Measurements from ENCODE around the gene ITIH6. TPM values are rescaled to one million over a fixed set of nuclear protein-coding genes. Genes with fewer than 3 reads are reported as not detected.
"Not testable (repeated sequence)": the region's sequence is repeated elsewhere in the genome, so short reads cannot be mapped to it uniquely, and the experiment has no call there.

Gene ITIH6
- total RNA-seq, 1 experiment from 2014 or later: 0.29 TPM

DNA sequence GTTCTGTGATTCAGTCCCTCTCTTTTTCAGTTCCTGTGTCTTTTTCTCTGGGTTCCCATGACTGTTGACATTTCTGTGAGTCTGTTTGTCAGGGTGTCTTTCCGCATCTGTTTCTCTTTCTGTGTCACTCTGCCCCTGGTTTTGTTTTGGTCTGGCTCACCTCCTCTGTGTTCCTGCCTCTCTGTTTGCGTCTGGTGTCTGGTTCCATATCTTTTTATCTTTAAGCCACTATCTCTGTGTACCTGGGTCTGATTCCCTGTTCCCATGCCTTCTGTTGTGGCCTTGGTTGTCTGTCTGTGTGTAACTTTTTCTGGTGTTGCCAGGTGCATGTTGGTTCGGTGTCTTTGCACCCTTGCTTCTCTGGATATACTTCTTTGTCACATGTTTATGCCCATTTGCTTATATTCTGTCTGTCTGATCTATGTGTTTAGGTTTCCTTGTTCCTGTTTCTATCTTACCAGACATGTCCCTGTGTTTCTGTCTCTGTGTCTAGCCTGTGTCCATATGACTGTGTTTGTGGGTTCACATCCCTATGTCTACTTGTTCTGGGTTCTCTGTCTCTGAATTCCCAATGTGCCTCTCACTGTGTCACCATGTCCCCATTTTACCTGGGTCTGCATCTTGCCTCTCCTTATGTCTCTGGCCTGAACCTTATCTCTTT is 50.2 kb downstream of the ITIH6 start:
- Mint-ChIP-seq H3K4me1 (ENCODE audit: low read depth, unreplicated experiment) (no peaks in the 10 kb centered on the region), H3K4me3 (ENCODE audit: unreplicated experiment) (no peak overlapping the region), H3K27ac (ENCODE audit: unreplicated experiment) (no peak overlapping the region), H3K27me3 (ENCODE audit: insufficient read depth, unreplicated experiment) (no peaks in the 10 kb centered on the region), H3K36me3 (ENCODE audit: insufficient read depth, unreplicated experiment) (no peaks in the 10 kb centered on the region), H3K9me3 (ENCODE audit: unreplicated experiment) (peaks cover 7% of the 10 kb centered on the region)
- H3K4me3 ChIP-seq (ENCODE audit: low read depth, low read length): no peak overlapping the region
- H3K4me1 ChIP-seq: no peaks in the 10 kb centered on the region
- POLR2A ChIA-PET: no interaction called here
- no peak for DNase-seq
- CTCF ChIA-PET: no interaction called here
- no peaks in the 10 kb centered on the region for H3K9me3 ChIP-seq
- H3K27me3 ChIP-seq (replicated peaks; ENCODE audit: control insufficient read depth, insufficient read depth, low read length): no peaks in the 10 kb centered on the region
- intact Hi-C loops (cut with micrococcal nuclease; ENCODE audit: unreplicated experiment): no loop called here
- TF ChIP-seq, protein P1, sequence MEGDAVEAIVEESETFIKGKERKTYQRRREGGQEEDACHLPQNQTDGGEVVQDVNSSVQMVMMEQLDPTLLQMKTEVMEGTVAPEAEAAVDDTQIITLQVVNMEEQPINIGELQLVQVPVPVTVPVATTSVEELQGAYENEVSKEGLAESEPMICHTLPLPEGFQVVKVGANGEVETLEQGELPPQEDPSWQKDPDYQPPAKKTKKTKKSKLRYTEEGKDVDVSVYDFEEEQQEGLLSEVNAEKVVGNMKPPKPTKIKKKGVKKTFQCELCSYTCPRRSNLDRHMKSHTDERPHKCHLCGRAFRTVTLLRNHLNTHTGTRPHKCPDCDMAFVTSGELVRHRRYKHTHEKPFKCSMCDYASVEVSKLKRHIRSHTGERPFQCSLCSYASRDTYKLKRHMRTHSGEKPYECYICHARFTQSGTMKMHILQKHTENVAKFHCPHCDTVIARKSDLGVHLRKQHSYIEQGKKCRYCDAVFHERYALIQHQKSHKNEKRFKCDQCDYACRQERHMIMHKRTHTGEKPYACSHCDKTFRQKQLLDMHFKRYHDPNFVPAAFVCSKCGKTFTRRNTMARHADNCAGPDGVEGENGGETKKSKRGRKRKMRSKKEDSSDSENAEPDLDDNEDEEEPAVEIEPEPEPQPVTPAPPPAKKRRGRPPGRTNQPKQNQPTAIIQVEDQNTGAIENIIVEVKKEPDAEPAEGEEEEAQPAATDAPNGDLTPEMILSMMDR (IDR thresholded peaks at IDR 0.05; ENCODE audit: insufficient read depth in 1 of 2, low read depth in 1 of 2, low read length in 1 of 2, severe bottlenecking in 1 of 2, unreplicated experiment in 1 of 2): no peak
- H3K36me3 ChIP-seq (ENCODE audit: control insufficient read depth, insufficient read depth, low read length): no peaks in the 10 kb centered on the region
- BruUV-seq (replicated peaks): no TSS peak

DNA sequence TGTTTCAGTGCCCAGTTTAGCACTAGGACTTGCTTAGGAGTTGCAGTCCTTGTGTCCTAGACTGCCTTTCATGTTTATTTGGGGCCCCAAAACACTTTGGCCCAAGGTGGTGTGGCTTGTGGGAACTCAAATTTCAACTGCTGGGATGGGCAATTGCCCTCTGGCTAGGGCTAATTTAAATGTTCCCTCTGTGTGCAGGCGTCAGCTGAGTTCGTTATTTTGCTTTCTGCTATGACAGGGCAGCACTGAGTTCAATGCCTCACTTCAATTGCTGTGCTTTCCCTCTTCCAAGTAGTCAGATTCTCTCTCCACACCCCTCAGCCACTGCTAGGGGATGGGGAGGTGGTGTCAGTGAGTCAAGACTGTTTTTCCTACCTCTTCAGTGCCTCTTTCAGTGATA is 51.1 kb downstream of the ITIH6 start:
- H3K9me3 Mint-ChIP-seq (ENCODE audit: unreplicated experiment): peaks cover 7% of the 10 kb centered on the region
- no peak overlapping the region for H3K27ac Mint-ChIP-seq (ENCODE audit: unreplicated experiment)
- H3K9me3 ChIP-seq: no peaks in the 10 kb centered on the region

DNA sequence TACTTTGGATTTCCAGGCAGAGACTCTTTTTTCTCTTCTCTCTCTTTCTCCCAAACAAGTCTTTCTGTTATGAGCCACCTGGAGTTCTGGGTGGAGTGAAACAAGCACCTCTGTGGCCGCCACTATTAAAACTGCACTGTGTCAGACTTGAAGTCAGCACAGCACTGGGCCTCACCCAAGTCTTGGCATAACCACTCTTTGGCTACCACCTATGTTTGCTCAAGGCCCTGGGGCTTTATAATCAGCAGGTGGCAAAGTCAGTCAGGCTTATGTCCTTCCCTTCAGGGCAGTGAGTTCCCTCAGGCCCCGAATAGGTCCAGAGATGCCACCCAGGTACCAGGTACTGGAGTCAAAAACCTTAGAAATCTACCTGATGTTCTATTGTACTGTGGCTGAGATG is 52.4 kb downstream of the ITIH6 start:
- Histone ChIP-seq H3K36me3 (ENCODE audit: control insufficient read depth, insufficient read depth, low read length) (no peaks in the 10 kb centered on the region), H3K4me1 (no peaks in the 10 kb centered on the region), H3K27me3 (replicated peaks; ENCODE audit: control insufficient read depth, insufficient read depth, low read length) (no peaks in the 10 kb centered on the region), H3K4me3 (ENCODE audit: low read depth, low read length) (no peak overlapping the region), H3K9me3 (no peaks in the 10 kb centered on the region)
- TF ChIP-seq, protein P1 (IDR thresholded peaks at IDR 0.05; ENCODE audit: insufficient read depth in 1 of 2, low read depth in 1 of 2, low read length in 1 of 2, severe bottlenecking in 1 of 2, unreplicated experiment in 1 of 2): no peak
- Mint-ChIP-seq H3K27ac (ENCODE audit: unreplicated experiment) (no peak overlapping the region), H3K9me3 (ENCODE audit: unreplicated experiment) (peaks cover 7% of the 10 kb centered on the region), H3K36me3 (ENCODE audit: insufficient read depth, unreplicated experiment) (no peaks in the 10 kb centered on the region), H3K4me1 (ENCODE audit: low read depth, unreplicated experiment) (no peaks in the 10 kb centered on the region), H3K4me3 (ENCODE audit: unreplicated experiment) (no peak overlapping the region), H3K27me3 (ENCODE audit: insufficient read depth, unreplicated experiment) (no peaks in the 10 kb centered on the region)
- intact Hi-C loops (cut with micrococcal nuclease; ENCODE audit: unreplicated experiment): no loop called here
- no peak for DNase-seq
- POLR2A ChIA-PET: no interaction called here
- BruUV-seq (replicated peaks): no TSS peak
- CTCF ChIA-PET: no interaction called here

More for the DNA sequence above, 51.1 kb downstream of the ITIH6 start:
- H3K27me3 ChIP-seq (replicated peaks; ENCODE audit: control insufficient read depth, insufficient read depth, low read length): no peaks in the 10 kb centered on the region
- no peak overlapping the region for H3K4me3 ChIP-seq (ENCODE audit: low read depth, low read length)
- ChIA-PET CTCF (no interaction called here), POLR2A (no interaction called here)
- no peak for DNase-seq
- no peak overlapping the region for H3K4me3 Mint-ChIP-seq (ENCODE audit: unreplicated experiment)
- no peaks in the 10 kb centered on the region for H3K4me1 ChIP-seq
- no TSS peak for BruUV-seq (replicated peaks)
- TF ChIP-seq, protein P1 (IDR thresholded peaks at IDR 0.05; ENCODE audit: insufficient read depth in 1 of 2, low read depth in 1 of 2, low read length in 1 of 2, severe bottlenecking in 1 of 2, unreplicated experiment in 1 of 2): no peak
- intact Hi-C loops (cut with micrococcal nuclease; ENCODE audit: unreplicated experiment): no loop called here
- H3K36me3 Mint-ChIP-seq (ENCODE audit: insufficient read depth, unreplicated experiment): no peaks in the 10 kb centered on the region
- no peaks in the 10 kb centered on the region for H3K36me3 ChIP-seq (ENCODE audit: control insufficient read depth, insufficient read depth, low read length)
- no peaks in the 10 kb centered on the region for H3K27me3 Mint-ChIP-seq (ENCODE audit: insufficient read depth, unreplicated experiment)
- no peaks in the 10 kb centered on the region for H3K4me1 Mint-ChIP-seq (ENCODE audit: low read depth, unreplicated experiment)

DNA sequence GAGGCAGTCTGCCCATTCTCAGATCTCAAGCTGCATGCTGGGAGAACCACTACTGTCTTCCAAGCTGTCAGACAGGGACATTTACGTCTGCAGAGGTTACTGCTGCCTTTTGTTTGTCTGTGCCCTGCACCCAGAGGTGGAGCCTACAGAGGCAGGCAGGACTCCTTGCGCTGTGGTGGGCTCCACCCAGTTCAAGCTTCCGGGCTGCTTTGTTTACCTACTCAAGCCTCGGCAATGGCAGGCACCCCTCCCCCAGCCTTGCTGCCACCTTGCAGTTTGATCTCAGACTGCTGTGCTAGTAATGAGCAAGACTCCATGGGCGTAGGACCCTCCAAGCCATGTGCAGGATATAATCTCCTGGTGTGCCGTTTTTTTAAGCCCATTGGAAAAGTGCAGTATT is 59.5 kb downstream of the ITIH6 start:
- POLR2A ChIA-PET; DNase-seq; H3K4me1 ChIP-seq; H3K36me3 Mint-ChIP-seq (ENCODE audit: insufficient read depth, unreplicated experiment); H3K27me3 ChIP-seq (replicated peaks; ENCODE audit: control insufficient read depth, insufficient read depth, low read length); H3K27me3 Mint-ChIP-seq (ENCODE audit: insufficient read depth, unreplicated experiment); H3K4me3 ChIP-seq (ENCODE audit: low read depth, low read length); H3K9me3 ChIP-seq; H3K4me3 Mint-ChIP-seq (ENCODE audit: unreplicated experiment); CTCF ChIA-PET; H3K4me1 Mint-ChIP-seq (ENCODE audit: low read depth, unreplicated experiment); intact Hi-C loops (cut with micrococcal nuclease; ENCODE audit: unreplicated experiment); H3K27ac Mint-ChIP-seq (ENCODE audit: unreplicated experiment); BruUV-seq (replicated peaks); H3K36me3 ChIP-seq (ENCODE audit: control insufficient read depth, insufficient read depth, low read length): not testable (repeated sequence)
- peaks cover 13% of the 10 kb centered on the region for H3K9me3 Mint-ChIP-seq (ENCODE audit: unreplicated experiment)

DNA sequence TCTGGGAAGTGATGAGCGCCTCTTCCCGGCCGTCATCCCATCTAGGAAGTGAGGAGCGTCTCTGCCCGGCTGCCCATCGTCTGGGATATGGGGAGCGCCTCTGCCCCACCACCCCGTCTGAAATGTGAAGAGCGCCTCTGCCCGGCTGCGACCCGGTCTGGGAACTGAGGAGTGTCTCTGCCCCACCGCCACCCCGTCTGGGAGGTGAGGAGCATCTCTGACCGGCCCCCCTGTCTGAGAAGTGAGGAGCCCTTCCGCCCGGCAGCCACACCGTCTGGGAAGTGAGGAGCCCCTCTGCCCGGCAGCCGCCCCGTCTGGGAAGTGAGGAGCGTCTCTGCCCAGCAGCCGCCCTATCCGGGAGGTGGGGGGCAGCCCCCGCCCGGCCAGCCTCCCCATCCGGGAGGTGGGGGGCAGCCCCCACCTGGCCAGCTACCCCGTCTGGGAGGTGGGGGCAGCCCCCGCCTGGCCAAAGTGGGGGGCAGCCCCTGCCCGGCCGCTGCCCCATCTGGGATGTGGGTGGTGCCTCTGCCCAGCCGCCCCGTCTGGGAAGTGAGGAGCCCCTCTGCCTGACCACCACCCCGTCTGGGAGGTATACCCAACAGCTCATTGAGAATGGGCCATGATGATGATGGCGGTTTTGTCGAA is 61.6 kb downstream of the ITIH6 start:
- BruUV-seq (replicated peaks); H3K4me3 ChIP-seq (ENCODE audit: low read depth, low read length); H3K27me3 Mint-ChIP-seq (ENCODE audit: insufficient read depth, unreplicated experiment); POLR2A ChIA-PET; H3K9me3 ChIP-seq; H3K36me3 ChIP-seq (ENCODE audit: control insufficient read depth, insufficient read depth, low read length); H3K9me3 Mint-ChIP-seq (ENCODE audit: unreplicated experiment); H3K4me1 Mint-ChIP-seq (ENCODE audit: low read depth, unreplicated experiment); H3K27me3 ChIP-seq (replicated peaks; ENCODE audit: control insufficient read depth, insufficient read depth, low read length); H3K36me3 Mint-ChIP-seq (ENCODE audit: insufficient read depth, unreplicated experiment); H3K27ac Mint-ChIP-seq (ENCODE audit: unreplicated experiment); CTCF ChIA-PET; DNase-seq; H3K4me3 Mint-ChIP-seq (ENCODE audit: unreplicated experiment); H3K4me1 ChIP-seq; intact Hi-C loops (cut with micrococcal nuclease; ENCODE audit: unreplicated experiment): not testable (repeated sequence)
